HK-2 (cell line): ENCODE data around the gene DPF1.

Source experiments
- DNase-seq: peaks from one replicate; pipeline ENCODE4 v3.0.0-alpha.2; 2018; ENCODE audit not compliant: unreplicated experiment

Gene DPF1

DNA sequence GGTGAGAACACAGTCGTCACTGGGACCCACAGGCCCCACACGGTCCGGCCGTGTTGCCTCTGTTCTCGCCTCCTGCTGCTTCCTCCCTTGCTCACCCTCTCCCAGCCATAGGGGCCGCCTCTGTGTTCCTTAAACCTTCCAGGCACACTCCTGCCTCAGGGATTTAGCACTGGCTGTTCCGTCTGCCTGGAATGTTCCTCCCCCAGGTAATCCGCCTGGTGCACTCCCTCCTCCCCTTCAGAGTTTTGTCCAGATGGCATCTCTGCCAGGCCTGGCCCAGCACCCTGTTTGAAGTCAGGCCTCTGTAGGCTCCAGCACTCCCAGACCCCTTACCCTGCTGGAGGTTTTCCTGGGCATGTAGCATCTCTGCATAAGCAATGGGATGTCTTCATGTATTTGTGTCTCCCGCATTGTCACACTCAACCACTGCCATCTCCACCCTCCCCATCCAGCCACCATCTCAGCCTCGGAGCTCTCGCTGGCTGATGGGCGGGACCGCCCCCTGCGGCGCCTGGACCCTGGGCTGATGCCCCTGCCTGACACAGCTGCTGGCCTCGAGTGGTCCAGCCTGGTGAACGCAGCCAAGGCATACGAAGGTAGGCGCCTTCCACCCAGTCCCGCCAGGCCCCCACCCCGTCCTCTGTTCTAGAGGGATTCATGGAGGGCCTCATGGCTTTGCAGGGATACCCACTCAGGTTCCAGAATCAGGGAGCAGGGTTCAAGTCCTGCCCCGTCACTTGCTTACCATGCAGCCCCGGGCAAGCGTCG lies 25.9 kb downstream of the DPF1 start:
- no peak for DNase-seq

DNA sequence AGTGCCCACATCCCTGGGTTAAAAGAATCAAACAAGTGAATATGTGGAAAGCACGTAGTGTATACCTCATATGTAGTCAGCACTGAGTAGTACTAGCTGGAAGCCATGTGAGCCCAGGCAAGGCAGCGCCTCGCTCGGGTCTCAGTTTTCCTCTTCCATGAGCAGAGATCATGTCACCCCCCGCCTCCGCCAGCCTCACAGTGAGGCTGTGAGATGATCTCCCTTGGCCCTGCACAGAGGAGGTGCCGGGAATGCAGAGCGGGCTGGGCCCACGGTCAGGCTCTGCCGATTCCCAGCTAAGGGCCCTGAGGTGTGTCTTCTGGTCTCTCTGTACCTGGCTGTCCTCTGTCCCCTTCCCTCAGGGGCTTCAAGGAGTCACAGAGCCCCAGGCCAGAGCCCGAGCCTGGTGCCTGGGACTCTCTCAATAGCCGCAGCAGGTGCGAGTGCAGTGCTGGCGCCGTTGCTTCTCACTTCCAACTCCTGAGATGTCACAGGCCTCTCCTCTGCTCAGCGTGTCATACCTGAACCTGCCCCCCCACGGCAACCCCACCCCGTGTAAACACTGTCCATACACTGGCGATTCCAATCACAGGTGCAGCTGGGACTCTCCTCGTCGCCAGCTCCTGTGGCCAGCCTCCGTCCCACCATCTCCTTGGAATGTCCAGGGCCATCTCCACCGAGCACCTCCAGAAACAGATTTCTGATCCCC lies 26.9 kb downstream of the DPF1 start:
- no peak for DNase-seq

DNA sequence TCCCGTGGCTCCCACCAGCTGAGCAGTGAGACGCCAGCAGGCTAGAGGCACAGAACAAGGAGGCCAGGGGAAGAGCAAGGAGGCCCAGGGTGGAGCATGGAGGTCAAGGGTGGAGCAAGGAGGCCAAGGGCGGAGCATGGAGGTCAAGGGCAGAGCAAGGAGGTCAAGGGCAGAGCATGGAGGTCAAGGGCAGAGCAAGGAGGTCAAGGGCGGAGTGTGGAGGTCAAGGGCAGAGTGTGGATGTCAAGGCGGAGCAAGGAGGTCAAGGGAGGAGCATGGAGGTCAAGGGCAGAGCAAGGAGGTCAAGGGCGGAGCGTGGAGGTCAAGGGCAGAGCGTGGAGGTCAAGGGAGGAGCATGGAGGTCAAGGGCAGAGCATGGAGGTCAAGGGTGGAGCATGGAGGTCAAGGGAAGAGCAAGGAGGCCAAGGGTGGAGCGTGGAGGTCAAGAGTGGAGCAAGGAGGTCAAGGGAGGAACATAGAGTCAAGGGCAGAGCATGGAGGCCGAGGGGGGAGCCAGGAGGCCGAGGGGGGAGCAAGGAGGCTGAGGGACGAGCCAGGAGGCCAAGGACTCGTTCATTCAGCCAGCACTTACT lies 27.7 kb downstream of the DPF1 start:
- DNase-seq = no peak

DNA sequence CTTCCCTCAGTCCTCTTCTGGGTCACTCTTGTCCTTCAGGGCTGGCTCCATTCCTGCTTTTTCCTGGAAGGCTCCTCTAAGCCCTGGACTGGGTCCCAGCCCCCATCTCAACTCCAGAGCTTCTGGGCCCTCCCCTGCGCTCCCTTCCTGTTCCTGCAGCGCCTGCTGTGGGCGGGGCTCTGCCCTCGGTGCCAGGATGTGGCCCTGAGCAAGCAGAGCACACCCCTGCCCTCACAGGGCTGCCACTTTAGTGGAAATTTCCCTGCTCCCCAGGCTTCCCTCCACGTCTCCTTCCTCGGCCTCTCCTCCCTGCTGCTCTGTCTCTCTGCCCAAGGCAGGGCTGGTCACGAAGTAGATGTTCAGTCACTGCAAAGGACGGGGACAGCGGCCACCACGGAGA lies 28.8 kb downstream of the DPF1 start:
- no peak for DNase-seq

DNA sequence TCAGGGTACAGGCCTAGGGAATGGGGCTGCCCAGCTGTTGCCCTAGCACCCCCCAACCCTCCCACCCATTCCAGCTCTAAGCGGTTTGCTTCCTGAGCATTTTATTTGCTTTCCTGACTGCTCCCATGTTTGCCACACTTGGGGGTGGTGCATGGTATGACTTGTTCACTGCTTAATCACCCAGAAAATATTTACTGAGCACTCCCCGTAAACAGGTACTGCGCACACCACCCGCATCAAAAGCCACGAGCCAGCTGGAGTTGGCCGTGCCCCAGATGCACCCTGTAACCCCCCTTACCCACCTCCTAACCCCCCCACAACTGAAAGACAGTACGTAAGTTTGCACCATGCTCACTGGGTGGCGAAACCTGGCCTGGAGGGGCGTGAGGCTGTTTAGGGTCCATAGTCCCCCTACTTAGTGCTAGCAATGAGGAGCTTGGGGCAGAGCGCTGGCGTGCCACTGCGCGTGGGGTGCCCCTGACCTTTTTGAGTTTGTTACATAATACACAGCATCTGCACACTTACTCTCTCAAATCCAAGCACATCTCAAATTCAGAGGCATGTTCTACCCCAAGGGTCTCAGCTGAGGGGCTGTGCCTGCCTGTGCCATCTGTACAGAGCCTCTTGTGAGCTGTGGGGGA lies 29.8 kb downstream of the DPF1 start:
- DNase-seq = no peak

DNA sequence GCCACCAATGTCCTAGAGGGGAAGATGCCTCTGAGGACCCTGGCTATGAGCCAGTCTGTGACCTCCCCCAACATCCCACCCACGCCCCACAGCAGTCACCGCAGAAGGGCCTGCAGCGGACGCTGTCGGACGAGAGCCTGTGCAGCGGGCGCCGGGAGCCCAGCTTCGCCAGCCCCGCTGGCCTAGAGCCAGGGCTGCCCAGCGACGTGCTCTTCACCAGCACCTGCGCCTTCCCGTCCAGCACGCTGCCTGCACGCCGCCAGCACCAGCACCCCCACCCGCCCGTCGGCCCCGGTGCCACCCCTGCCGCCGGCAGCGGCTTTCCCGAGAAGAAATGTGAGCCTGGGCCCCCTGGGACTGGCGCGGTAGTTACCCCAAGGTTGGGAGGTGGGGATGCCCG lies 30.6 kb downstream of the DPF1 start:
- DNase-seq = no peak

DNA sequence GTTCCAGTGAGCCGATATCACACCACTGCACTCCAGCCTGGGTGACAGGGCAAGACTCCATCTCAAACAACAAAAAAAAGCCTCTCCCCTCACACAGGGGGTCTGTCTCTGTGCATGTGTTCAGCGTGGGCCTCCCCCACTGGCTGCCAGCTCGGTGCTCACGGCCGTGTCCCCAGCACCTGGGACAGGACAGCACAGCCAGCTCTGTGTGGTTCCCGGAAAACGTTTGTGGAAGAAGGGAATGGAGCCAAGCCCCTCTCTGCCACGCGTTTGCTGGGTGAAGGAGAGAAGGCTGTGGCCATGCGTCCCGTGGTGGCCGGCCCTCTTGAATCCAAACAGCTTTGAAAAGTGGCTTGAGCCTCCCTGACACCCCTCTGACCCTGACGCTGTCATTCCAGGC lies 32.3 kb downstream of the DPF1 start:
- DNase-seq = no peak

DNA sequence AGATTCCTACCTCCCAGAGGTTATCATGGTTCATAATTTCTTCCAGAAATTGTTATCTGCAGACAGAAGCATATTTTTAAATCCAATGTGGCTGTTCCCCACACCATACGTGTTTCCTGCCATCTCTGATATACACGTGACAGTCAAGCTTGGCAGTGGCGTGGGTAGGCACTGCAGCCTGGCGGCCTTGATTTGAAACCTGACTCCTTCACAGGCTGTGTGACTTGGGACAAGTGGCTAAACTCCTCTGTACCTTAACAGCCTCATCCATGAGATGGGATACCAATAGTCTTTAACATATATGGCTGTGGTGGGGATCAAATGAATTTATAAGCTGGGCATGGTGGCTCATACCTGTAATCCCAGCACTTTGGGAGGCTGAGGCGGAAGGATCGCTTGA lies 33.2 kb downstream of the DPF1 start:
- DNase-seq = no peak

DNA sequence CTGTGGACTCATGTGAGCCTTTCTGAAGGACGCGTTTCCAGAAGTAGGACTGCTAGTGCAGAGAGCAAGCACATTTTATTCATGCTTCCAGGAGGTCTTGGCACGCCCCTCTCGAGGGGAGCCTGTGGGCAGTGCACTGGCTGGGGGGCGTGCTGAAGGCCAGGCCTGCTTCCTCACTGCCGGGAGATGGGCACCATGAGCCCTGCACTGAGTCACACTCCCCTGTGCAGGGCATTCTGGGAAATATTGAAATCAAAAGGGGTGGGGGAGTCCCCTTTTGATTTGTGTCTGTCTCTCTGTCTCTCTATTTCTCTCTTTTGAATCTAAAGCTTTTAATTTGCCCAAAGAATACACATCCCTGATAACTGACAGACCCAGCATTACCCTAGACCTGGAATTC lies 34.0 kb downstream of the DPF1 start:
- DNase-seq = no peak

DNA sequence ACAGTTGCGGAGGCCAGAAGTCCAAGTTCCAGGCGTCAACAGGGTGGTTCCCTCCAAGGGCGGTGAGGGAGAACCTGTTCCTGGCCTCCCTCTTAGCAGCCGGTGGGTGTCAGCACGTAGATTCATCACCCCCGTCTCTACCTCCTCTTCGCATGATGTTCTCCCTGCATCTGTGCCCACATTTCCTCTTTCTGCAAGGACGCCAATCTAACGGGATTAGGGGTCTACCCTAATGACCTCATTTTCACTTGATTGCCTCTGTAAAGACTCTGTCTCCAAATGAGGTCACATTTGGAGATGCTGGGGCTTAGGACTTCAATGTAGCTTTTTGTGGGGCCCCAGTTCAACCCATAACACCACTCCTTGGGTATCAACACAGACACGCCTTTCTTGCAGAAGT lies 38.5 kb downstream of the DPF1 start:
- DNase-seq = no peak

DNA sequence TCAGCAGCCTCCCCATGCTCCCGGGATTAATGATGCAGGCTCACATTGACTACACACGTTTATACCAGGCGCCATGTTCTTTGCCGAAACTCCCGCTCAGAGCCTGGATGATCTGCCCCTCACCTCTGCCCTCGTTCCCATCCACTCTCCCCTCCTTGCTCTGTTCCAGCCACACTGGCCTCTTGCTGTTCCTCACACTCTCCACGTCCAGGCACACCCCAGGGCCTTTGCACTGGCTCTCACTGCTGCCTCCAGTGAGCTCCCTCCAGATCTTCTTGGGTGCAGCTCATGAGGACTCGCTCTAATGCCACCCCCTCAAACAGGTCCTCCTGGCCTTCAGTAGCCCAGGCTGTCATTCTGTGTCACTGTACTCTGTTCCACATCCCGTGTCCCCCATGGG lies 39.2 kb downstream of the DPF1 start:
- DNase-seq = no peak

DNA sequence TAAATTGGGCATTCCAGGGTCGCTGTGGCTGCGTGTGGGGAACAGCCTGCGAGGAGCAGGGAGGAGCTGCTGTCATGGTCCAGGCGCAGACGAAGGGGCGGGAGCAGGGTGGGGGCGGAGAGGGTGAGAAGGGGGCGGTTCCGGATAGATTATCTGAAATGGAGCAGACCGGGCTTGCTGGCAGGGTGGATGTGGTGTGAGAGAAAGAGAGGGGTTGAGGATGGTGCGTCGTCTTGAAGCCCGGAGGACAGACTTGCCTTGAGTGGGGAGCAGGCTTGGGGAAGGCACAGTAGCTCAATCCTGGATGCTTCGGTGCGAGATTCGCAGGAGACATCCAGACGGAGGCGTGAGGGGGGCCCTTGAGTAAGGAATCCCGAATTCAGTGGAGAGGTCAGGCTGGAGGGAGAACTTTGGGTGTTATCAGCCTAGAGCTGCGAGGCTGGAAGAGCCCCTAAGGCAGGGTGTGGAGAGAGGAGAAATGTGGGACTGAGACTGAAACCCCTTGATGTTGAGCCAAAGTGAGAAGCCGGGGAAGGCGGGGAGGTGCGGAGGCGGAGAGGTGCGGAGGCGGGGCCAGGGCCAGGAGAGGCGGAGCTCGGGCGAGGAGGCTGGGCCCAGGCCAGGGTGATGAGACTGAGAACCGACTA lies 40.6 kb downstream of the DPF1 start:
- DNase-seq = no peak

DNA sequence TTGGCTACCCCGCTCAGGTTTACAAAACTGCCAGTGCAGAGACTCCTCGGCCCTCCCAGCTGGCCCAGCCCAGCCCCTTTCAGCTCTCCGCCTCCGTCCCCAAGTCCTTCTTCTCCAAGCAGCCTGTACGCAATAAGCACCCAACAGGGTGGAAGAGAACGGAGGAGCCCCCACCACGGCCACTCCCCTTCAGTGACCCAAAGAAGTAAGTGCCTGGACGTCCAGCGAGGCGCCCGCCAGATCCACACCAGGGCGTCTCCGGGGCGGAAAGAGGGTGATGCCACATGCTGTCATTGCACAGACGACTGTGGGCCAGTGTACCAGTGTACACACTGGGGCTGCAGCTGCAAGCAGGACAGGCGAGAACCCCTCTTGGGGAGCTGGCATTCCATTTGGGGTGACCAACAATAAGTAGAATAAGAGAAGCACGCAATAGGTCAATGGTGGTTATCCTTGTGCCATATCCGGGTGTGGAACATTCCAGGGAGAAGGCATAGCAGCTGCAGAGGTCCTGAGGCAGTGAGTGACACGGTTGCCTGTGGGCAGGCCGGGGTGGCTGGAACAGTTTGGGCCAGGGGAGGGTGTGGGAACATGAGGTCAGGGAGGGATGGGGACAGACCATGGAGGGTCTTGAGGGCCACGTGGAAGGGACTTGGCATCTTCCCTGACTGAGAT lies 41.3 kb downstream of the DPF1 start:
- no peak for DNase-seq

DNA sequence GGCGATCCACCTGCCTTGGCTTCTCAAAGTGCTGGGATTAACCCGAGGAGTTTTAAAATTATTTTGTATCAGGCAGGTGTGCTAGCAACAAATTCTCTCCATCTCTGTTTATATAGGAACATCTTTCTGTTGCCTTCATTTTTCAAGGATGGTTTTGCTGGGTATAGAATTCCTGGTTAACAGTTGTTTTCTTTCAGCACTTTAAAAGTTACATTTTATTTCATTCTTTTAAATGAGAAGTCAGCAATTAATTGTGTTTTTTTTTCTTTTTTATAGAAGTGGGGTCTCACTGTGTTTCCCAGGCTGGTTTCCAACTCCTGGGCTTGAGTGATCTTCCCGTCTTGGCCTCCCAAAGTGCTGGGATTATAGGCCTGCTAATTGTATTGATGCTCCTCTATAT lies 44.0 kb downstream of the DPF1 start:
- DNase-seq = no peak

DNA sequence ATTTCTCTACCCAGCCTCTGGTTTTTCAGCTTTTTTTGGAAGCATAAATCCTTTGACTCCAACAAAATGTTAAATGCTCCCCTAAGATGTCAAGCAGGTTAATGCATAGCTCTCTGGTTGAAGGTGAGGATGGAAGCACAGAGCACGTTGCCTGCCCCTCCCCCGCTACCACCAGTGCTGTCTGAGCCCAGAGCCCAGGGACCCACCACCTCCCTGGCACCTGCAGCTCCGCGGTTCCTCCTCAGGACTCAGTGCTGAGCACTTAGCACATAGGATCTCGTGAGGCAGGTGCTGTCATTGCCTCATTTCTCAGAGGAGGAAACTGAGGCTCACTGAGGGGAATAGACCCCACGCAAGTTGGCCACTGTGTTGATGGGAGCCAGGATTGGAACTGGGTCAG lies 48.6 kb downstream of the DPF1 start:
- no peak for DNase-seq

DNA sequence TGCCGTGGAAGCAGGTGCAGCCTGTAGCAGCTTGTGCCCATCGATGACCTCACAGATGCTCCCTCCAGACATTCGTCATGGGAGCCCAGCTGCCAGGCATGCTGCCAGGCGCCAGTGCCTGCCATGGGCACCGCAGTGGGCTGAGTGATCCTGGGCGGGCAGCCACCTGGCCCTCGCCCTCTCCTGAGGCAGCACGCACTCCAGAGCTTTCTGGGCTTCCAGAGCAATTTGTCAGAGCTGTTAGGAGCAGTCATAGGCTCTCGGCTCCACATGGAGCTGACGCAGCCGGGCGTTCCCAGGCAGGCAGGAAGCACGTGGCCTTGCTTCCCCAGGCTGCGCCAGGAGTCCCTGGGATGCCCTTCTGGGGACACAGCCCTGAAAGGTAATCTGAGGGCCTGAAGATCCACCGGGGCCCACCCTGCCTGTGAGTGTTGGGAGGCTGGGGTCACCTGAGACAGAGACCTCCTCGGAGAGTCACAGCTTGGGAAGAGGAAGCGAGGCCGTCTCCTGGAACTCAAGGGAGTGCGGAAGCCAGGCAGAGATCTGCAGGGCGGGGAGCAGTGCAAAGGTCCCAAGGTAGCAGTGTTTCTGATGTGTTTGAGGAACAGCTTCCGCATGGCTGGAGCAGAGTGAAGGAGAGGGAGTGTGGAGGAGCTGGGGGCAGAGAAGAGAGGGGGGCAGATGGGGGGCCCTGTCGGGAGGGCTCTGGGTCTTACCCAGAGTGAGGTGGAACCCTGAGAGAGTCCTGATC lies 50.6 kb downstream of the DPF1 start:
- DNase-seq = no peak

DNA sequence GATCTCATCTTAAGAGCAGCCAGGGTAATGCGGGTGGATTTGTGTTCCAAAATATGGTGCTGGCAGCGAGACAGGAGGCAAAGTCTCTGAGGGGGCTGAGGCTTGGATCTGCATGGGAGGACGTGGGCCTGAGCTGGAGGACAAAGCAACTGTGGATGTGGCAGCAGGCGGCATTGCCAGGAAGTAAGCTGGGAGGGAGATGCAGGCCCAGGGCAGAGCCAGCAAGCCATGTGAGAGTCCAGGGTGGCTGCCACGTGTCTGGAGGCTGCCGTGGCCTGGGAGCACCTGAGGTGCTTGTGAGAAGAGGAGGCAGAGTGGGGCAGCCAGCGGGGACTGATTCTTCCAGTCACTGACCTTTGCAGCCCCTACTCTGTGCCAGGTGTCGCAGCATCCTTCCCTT lies 52.0 kb downstream of the DPF1 start:
- DNase-seq = no peak

DNA sequence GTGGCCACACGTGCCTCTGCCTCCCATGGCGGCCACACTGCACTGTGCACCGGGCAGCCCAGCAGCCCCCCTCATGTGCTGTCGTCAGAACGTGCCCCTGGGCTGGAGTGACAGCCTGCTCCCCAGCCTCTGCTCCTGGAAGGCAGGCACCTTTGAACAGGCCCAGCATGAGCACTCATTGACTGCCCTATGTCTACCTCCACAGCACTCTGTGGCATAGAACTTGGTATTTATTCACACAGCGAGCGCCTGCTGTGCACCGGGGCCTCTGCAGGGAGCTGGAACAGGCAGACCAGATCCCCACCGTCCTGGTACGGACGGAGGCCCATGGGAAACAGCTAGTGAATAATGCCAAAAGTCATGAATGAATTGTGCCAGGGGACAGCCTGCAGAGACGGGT lies 53.7 kb downstream of the DPF1 start:
- DNase-seq = no peak

DNA sequence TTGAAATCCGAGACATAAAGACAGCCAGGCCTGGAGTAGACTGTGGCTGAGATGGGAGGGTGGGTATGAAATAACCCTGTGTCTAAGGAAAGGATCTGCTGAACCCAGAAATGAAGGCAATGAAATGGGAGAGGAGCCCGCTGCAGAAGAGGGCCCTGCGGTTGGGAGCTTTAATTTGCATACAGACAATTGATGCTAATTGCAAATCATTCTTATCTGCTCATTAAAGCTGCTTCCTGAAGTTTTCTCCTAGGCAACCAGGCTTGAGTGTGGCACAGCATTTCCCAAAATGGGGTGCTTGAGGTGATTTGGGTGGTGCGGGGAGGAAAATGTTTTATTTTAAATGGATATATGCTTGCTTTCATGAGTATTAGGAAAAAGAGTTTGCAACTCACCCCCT lies 55.4 kb downstream of the DPF1 start:
- no peak for DNase-seq

DNA sequence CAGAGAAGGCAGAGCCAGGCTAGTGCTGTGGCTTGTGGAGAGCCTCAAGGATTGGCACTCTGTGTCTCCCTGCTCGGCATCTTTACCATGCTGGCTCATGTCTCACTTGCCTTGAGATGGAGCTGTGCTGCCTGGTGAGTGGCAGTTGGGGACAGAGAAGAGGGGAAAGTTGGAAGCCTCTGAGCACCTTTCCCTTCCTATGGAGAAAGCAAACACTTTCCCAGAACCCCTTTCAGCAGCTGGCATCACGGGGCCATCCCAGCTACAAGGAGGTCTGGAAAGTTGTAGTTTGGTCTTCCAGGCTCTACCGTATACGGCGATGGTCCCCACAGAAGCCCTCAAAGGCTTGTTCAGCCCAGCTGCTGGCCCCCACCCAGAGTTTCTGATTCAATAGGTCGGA lies 58.7 kb downstream of the DPF1 start:
- no peak for DNase-seq

DNA sequence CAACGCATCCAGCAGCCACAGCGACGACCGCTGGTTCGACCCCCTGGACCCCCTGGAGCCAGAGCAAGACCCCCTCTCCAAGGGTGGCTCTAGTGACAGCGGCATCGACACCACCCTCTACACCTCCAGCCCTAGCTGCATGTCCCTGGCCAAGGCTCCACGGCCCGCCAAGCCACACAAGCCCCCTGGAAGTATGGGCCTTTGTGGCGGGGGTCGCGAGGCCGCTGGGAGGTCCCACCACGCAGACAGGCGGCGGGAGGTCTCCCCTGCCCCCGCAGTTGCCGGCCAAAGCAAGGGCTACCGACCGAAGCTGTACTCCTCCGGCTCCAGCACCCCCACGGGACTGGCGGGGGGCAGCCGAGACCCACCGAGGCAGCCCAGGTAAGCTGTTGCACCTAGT lies 59.5 kb downstream of the DPF1 start:
- no peak for DNase-seq
